G401 (cell line): ENCODE data around the gene KLHDC8A. TPM values are rescaled to one million over a fixed set of nuclear protein-coding genes. Genes with fewer than 3 reads are reported as not detected.
"Not testable (repeated sequence)": the region's sequence is repeated elsewhere in the genome, so short reads cannot be mapped to it uniquely, and the experiment has no call there.

ENCODE experiments used
- DNase-seq: peaks from one replicate; pipeline ENCODE4 v3.0.0-alpha.2; 2015; ENCODE audit warnings: low spot score
- in situ Hi-C: cut with HindIII; loops from 2 replicates; pipeline ENCODE4 v1.10.0; 2016; ENCODE audit warnings: low sequenced_read_pairs, mixed read lengths
- total RNA-seq: library from RNA; depleted of rRNA; stranded (reverse); fragments of >200 nt; shearing (Covaris generic); gene quantifications from 2 replicates; pipeline ENCODE4 v1.2.3, GENCODE V29; 2014; rRNA removed

Gene KLHDC8A, protein sequence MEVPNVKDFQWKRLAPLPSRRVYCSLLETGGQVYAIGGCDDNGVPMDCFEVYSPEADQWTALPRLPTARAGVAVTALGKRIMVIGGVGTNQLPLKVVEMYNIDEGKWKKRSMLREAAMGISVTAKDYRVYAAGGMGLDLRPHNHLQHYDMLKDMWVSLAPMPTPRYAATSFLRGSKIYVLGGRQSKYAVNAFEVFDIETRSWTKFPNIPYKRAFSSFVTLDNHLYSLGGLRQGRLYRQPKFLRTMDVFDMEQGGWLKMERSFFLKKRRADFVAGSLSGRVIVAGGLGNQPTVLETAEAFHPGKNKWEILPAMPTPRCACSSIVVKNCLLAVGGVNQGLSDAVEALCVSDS
- 1.3 and 2.8 TPM in 2 replicates for total RNA-seq

DNA sequence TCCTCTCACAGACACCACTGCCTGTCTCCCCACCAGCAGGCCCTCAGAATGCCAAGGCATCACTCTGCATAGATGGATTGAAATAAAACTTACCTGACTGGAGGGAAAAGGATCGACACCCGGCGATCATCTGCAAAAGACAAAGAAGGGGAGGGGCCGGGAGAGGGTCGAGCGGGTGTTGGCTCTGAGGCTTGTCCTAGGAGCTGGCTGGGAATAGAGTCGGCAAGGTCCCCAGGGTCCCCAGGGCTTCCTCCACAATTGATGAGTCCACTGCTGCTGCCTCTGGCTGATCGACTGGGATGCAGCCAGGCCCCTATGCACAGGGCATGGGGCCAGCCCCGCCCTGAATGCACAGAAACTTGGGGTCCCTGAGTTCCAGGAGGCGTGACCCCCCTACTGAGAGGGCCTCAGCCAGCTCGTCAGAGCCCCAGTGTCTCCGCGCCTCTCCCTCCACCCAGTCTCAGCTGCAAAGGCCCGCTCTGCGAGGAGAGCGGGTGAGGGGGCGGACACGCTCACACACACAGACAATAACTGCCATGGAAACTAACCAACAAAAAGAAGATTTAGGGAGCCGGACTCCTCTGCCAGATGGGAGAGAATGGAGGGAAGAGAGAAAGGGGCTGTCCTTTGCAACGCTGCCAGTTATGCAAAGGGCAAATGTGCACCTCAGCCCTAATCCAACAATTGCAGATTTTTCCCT lies at the start of gene KLHDC8A:
TSS of gene KLHDC8A (minus strand) at position 483 of the 700 bp plus-strand sequence. CDS start 13,318 bp downstream, outside the sequence.
- in situ Hi-C loops: no loop called here
- no peak for DNase-seq

DNA sequence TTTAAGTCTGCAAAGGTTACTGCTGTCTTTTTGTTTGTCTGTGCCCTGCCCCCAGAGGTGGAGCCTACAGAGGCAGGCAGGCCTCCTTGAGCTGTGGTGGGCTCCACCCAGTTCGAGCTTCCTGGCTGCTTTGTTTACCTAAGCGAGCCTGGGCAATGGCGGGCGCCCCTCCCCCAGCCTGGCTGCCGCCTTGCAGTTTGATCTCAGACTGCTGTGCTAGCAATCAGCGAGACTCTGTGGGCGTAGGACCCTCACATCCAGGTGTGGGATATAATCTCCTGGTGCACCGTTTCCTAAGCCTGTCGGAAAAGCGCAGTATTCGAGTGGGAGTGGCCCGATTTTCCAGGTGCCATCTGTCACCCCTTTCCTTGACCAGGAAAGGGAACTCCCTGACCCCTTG lies 49.5 kb upstream of the KLHDC8A start:
- DNase-seq, in situ Hi-C loops: not testable (repeated sequence)

DNA sequence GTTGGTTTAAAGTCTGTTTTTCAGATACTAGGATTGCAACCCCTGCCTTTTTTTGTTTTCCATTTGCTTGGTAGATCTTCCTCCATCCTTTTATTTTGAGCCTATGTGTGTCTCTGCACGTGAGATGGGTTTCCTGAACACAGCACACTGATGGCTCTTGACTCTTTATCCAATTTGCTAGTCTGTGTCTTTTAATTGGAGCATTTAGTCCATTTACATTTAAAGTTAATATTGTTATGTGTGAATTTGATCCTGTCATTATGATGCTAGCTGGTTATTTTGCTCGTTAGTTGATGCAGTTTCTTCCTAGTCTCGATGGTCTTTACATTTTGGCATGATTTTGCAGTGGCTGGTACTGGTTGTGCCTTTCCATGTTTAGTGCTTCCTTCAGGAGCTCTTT lies 47.8 kb upstream of the KLHDC8A start:
- DNase-seq, in situ Hi-C loops: not testable (repeated sequence)

DNA sequence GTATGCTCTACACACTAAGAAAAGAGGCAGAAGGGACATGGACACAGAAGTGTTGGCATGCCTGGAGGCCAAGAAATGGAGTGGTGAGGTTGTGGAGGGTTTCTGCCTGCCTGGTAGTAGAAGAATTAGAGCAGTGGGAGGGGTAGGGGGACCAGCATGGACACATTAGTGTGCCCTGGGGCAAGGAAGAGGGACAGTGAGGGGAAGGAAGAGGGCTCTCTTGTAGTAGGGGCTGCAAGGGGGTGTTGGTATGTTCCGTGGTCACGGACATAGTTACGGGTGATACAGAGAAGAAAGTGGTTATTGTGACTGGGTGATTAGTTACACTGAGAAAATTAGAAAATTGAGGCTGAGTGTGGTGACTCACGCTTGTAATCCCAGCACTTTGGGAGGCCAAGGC lies 41.9 kb upstream of the KLHDC8A start:
- DNase-seq: no peak
- in situ Hi-C loops: no loop called here

DNA sequence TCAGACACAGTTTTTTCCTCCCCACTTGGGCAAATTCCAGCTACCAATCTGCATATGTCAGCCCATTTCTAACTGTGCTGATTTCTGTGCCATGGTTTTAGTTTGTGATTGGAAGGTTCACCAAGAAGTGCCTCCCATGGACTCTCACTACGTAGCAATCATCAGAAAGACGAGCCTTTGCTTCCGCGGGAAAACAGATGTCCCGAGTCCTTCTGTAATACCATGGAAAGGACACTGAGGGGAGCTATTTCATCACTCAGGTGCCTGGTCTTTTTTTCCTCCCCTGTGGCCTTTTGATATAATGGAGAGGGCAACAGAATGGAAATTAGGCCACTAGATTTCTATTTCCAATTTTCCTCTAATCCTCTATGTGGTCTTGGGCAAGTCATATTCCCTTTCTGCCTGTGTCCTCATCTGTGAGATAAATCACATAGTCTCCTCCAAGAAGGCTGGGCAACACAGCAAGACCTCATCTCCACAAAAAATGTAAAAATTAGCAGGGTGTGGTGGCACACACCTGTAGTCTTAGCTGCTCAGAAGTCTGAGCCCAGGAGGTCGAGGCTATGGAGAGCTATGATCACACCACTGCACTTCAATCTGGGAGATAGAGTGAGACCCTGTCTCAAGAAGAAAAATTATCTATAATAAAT lies 40.4 kb upstream of the KLHDC8A start:
- in situ Hi-C loops: no loop called here
- DNase-seq: peak; percentile 91

DNA sequence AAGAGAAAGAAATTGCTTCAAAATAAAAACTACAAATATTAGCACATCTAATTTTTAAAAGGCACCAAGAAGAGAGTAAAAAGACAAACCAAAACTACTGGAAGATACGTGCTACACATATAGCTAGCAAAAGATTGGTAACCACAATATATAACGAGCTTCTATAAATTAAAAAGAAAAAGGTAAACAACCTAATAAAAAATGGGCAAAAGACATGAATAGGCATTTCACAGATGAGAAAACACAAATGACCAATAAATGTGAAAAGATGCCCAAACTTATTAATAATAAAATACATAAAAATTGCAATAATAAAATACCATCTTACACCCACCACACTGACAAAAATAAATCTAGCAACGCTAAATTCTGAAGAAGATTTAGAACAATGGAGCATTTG lies 38.9 kb upstream of the KLHDC8A start:
- in situ Hi-C loops: no loop called here
- DNase-seq: no peak

DNA sequence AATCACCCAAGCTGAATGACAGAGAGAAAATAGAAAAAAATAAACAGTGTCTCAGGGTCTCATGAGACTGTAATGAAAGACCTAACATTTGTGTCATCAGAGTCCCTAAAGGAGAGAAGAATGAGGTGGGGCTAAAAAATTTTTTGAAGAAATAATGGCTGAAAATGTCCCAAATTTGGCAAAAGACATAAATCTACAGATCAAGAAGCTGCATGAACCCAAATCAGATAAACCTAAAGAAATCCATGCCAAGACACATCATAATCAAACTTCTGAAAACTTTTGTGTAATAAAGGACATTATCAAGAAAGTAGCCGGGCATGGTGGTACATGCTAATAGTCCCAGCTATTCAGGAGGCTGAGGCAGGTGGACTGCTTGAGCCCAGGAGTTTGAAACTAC lies 35.9 kb upstream of the KLHDC8A start:
- in situ Hi-C loops: no loop called here

DNA sequence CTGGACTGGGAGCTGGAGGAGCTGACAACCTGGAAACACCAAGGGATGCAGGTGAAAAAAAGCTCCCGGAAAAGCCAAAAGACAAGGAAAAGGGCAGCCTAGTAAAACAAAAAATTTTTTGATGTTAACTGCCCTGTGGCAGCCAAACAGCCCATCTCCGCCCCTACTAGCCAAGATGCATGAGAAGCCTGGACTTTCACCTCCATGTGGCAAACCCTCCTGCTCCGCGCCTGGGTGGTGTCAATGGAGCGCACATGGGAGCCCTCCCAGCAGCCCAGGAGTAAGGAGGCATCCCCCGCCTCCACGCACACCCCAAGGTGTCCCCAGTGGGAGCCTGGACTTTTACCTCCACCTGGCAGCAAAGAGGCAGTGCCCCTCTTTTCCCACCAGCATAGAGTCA lies 34.7 kb upstream of the KLHDC8A start:
- in situ Hi-C loops: no loop called here
- DNase-seq: no peak

More for the DNA sequence above, 35.9 kb upstream of the KLHDC8A start:
- no peak for DNase-seq

DNA sequence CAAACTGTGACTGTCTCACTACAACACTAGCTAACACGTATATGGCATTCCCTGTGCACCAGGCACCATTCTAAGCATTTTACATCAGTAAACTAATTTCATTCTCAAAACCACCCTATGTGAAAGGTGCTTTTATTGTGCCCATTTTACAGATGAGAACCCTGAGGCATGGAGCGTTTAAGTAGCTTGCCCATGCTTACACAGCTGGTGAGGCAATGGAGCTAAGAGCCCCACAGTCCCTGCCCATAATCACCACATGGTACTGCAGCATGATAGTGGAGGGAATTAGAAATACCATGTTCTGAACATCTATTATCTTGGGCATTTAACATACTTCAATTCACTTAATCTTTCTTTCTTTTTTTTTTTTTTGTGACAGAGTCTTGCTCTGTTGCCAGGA lies 31.1 kb upstream of the KLHDC8A start:
- in situ Hi-C loops: no loop called here

DNA sequence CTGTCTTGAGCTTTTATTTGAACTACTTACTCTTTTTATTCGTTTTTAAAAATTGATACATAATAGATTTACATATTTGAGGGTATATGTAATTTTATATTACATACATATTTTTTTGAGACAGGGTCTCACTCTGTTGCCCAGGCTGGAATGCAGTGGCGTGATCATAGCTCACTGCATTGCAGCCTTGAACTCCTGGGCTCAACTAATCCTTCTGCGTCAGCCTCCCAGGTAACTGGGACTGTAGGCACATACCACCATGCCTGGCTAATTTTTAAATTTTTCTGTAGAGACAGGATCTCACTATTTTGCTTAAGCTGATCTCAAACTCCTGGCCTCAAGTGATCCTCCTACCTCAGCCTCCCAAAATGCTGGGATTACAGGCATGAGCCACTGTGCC lies 26.3 kb upstream of the KLHDC8A start:
- in situ Hi-C loops, DNase-seq: not testable (repeated sequence)

More for the DNA sequence above, 31.1 kb upstream of the KLHDC8A start:
- no peak for DNase-seq

DNA sequence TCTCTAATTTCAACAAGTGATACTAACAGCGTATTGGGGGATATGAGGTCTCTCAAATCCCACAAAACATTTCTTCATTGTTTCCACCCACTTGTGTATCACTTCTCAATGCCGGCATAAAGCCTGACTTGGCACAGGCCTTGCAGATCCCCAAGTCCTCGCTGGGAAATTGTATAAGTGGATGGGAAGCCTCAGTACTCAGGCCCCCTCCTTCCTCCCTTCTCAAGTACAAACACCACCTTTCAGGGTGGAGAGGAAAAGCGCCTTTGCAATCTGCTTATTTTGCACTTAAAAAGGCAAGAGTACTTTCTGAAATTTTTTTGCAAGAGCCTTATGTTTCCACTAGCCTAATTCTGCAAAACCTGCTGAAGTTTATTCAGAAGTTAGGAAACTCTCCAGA lies 25.8 kb upstream of the KLHDC8A start:
- no peak for DNase-seq
- in situ Hi-C loops: no loop called here

DNA sequence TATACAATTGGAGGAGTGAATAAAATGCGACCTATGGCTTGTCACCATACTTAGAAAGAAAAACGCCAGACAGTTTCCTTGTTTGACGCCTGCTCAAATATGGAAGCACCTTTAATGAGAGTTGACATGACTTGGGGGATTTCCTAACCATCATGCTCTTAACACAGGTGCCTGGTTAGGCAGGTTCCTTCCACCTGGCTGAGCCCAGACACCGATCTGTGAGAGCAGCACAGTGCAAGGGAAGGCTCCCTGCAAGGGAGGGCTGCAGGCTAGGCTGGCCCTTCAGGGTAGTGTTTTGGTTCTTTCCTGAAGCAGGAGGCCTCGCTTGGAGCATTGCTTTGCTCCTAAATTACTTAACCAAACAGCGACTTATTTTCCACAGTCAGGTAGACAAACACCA lies 24.6 kb upstream of the KLHDC8A start:
- in situ Hi-C loops: no loop called here
- no peak for DNase-seq

DNA sequence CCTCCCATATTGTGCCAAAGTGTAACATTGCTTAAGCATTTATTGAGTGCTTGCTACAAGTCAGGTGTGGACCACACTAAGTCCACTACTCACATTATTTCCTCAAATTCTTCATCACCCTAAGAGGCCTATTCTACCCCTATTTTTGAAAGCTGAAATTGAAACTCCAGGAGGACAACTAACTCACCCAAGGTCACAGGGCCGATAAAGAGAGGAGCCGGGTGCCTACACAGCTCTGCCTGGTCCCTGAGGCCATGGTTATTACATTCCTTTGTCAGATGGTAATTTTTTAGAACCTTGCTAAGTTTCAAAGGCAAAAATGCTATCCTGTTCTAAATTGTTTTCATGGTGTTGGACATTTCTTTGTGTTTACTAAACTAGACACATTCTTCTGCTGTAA lies 24.2 kb upstream of the KLHDC8A start:
- in situ Hi-C loops: no loop called here
- DNase-seq: no peak

DNA sequence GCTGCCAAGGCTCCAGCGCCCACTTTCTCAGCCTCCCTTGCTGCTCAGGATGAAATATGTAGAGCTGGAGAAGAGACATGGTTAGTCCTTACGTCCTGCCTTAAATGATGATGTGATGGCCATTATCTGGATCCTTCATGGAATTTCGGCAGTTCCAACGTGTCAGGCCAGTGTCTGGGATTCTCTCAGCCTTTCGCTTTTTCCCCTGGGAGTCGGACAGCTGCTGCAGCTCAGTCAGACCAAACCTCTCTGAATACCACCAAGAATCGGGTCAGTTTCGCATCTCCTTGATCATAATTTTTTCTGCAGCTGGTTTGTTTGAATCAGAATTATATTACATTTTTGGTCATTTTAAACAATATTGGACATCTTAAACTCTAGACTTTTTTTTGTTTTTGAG lies 22.3 kb upstream of the KLHDC8A start:
- in situ Hi-C loops: no loop called here
- no peak for DNase-seq

DNA sequence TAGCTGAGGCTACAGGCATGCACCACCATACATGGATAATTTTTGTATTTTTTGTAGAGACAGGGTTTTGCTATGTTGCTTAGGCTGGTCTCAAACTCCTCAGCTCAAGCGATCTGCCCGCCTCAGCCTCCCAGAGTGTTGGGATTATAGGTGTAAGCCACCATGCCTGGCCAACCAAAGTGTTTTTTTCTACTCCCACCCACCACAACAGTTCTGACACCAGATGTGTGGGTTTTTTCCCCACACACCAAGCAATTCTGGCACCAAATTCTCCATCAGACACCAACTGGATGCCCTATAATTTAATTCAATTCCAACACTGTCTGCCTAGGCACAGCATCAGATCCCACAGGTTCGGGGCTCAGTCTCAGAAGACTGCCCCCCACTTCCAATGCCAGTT lies 20.6 kb upstream of the KLHDC8A start:
- in situ Hi-C loops: no loop called here
- no peak for DNase-seq

DNA sequence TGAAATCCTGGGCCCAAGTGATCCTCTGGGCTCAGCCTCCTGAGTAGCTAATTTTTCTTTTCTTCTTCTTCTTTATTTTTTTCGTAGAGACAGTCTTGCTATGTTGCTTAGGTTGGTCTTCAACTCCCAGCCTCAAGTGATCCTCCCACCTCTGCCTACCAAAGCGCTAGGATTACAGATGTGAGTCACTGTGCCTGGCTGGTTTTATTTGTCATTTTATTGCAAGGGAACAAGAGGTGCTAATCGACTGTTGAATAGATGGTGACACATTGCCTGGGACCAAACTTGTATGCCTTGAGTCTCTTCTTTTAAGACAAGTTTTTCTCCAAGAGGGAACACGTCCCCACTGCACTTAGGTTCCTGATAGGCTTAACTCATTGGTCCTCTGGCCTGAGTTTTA lies 20.0 kb upstream of the KLHDC8A start:
- in situ Hi-C loops: no loop called here
- DNase-seq: no peak

DNA sequence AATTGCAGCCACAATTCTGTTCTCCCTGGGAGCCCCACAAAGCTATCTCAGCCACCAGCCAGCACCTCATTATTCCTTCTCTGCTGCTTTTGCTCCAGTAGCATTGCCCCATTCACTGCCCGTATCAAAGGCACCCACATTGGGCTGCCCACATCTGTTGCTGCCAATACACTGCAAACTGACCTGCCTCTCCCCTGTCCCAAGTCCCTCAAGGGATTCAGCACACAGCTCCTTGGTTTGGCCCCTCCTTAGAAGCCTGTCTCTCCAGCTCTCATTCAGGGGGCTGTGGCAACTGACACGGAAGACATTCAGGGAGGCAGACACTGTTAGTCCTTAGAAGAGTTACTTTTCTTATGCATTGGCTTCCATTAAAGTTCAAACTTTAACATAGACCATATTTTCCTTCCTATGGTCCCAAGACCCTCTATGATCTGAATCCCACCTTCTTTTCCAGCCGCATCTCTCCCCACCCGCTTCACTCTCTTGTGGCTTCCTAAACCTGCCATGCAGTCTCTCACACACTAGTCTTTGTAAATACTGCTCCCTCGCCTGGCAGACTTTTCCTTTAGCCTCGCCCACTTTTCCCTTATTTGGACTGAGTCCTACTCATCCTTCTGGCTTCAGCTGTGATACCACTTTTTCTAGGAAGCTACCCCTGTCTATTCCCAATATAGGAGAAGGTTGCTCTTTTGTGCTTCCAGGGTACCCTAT lies 19.3 kb upstream of the KLHDC8A start:
- DNase-seq: peak; percentile 41

DNA sequence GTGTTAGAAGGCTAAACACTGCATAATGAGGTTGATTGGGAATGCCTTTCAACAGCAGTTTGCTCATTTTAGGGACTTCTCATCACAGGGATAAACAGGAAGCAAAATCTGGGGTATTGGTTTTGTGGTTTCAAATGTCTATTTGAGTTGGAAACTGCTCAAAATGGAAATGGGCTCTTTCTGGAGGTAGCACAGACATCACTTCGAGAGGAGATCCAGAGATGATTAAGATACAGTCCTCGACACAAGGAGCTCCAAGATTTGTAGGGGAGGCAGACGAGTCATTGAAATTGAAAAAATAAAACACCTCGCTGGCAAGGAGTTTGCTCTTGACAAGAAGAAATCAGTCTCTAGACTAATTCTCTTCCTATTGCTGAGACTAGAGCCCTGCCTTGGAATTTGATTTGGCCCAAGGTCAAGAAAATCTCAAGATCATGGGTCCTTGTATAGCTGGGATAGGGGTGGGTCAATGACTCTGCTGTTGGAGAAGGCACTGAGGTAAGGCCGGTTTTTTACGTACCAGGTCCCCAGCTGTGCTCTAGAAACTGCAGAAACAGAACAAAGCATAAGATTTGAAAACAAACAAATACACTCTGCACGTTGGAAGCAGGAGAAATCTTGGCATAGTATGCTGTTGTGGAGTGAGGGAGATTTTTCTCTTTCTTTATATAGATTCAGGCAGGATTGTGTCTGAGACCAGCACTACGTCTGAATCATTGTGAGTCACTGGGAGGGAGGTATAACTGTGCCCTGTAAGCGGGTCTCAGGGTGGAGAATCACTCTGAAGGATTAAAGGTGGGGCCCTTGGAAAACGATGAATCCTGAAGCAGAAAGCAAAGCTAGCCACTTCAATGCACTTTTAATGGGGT lies 17.7 kb upstream of the KLHDC8A start:
- in situ Hi-C loops: no loop called here
- no peak for DNase-seq

More for the DNA sequence above, 19.3 kb upstream of the KLHDC8A start:
- in situ Hi-C loops: no loop called here

DNA sequence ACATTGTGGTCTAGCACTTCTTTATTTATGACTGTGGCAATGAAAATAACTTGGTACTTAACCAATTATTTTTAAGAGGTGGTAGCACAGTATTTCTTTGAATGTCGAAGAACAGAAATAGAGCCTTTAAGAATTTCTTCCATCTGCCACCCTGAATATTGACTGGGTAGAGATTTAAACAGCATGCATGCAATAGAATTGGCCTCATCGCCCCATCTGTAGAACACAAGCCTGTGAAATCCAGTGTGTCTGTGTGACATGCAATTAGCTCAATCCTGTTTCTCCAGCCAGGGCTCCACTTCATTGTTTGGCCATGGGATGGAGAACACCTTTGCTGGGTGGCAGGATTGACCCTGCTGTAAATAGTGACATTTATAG lies 17.1 kb upstream of the KLHDC8A start:
- DNase-seq: no peak
- in situ Hi-C loops: no loop called here
